A673 (cell line): ENCODE results near the gene AGAP2.

ENCODE experiments used
- CTCF ChIP-seq: fragments of 300-800, 200-600 bp; sonication (generic); conservative IDR thresholded peaks from 2 replicates; pipeline ENCODE4 v1.5.1; 2017; ENCODE audit warnings: low read depth, mild to moderate bottlenecking, antibody characterized with exemption, low read length, moderate library complexity, mixed read lengths
- EZH2 ChIP-seq: fragments of 200-600 bp; sonication (generic); IDR thresholded peaks from 2 replicates; pipeline ENCODE4 v1.6.1; 2017; ENCODE audit warnings: borderline replicate concordance, low read depth, mild to moderate bottlenecking, mixed read lengths, antibody characterized with exemption, low read length; ENCODE audit not compliant: poor library complexity, severe bottlenecking

GRCh38 chr12:57758552-57759359 is 20.2 kb upstream of the AGAP2 start:
- TF ChIP-seq CTCF (no peak), EZH2 (no peak)
